ENCODE results near the gene RABGAP1L.

The RABGAP1L gene

GRCh38 chr1:174740249-174740968 lies 581.1 kb downstream of the RABGAP1L start:
- FAIRE-seq (no peak), DNase-seq (ENCODE audit: insufficient read length, low spot score) (no peak)

GRCh38 chr1:174742805-174743653 lies 583.7 kb downstream of the RABGAP1L start:
- FAIRE-seq = no peak

GRCh38 chr1:174743654-174744561 lies 584.6 kb downstream of the RABGAP1L start:
- DNase-seq (ENCODE audit: insufficient read length, low spot score) (peak; percentile 29), FAIRE-seq (no peak)

More at GRCh38 chr1:174742805-174743653, 583.7 kb downstream of the RABGAP1L start:
- no peak for DNase-seq (ENCODE audit: insufficient read length, low spot score)

GRCh38 chr1:174744886-174745285 lies 585.6 kb downstream of the RABGAP1L start:
- no peak for FAIRE-seq
- DNase-seq (ENCODE audit: insufficient read length, low spot score) = no peak

GRCh38 chr1:174746024-174746808 lies 586.9 kb downstream of the RABGAP1L start:
- FAIRE-seq (no peak), DNase-seq (ENCODE audit: insufficient read length, low spot score) (no peak)

GRCh38 chr1:174747613-174748012 lies 588.3 kb downstream of the RABGAP1L start:
- DNase-seq (ENCODE audit: insufficient read length, low spot score) (no peak), FAIRE-seq (no peak)

- no peak for DNase-seq (ENCODE audit: insufficient read length, low spot score)
- no peak for FAIRE-seq
Measured at GRCh38 chr1:174748586-174748985, 589.3 kb downstream of the RABGAP1L start.

- FAIRE-seq (no peak), DNase-seq (ENCODE audit: insufficient read length, low spot score) (no peak)
Measured at GRCh38 chr1:174753131-174753530, 593.8 kb downstream of the RABGAP1L start.

GRCh38 chr1:174761335-174761734 lies 602.0 kb downstream of the RABGAP1L start:
- DNase-seq (ENCODE audit: insufficient read length, low spot score) (no peak), FAIRE-seq (no peak)

- DNase-seq (ENCODE audit: insufficient read length, low spot score) (no peak), FAIRE-seq (no peak)
Measured at GRCh38 chr1:174761901-174762585, 602.7 kb downstream of the RABGAP1L start.

GRCh38 chr1:174764191-174764590 lies 604.9 kb downstream of the RABGAP1L start:
- no peak for FAIRE-seq
- no peak for DNase-seq (ENCODE audit: insufficient read length, low spot score)

- FAIRE-seq = no peak
Measured at GRCh38 chr1:174766727-174767126, 607.4 kb downstream of the RABGAP1L start.

GRCh38 chr1:174768516-174768915 lies 609.2 kb downstream of the RABGAP1L start:
- DNase-seq (ENCODE audit: insufficient read length, low spot score) = no peak
- no peak for FAIRE-seq

More at GRCh38 chr1:174766727-174767126, 607.4 kb downstream of the RABGAP1L start:
- no peak for DNase-seq (ENCODE audit: insufficient read length, low spot score)

GRCh38 chr1:174768949-174769348 lies 609.6 kb downstream of the RABGAP1L start:
- no peak for FAIRE-seq
- DNase-seq (ENCODE audit: insufficient read length, low spot score) = no peak

- FAIRE-seq (no peak), DNase-seq (ENCODE audit: insufficient read length, low spot score) (peak; percentile 20)
Measured at GRCh38 chr1:174769961-174770549, 610.7 kb downstream of the RABGAP1L start.

- DNase-seq (ENCODE audit: insufficient read length, low spot score) = no peak
Measured at GRCh38 chr1:174775621-174776020, 616.3 kb downstream of the RABGAP1L start.

GRCh38 chr1:174777262-174777661 lies 617.9 kb downstream of the RABGAP1L start:
- DNase-seq (ENCODE audit: insufficient read length, low spot score) (no peak), FAIRE-seq (no peak)

More at GRCh38 chr1:174775621-174776020, 616.3 kb downstream of the RABGAP1L start:
- no peak for FAIRE-seq

GRCh38 chr1:174785510-174785909 lies 626.2 kb downstream of the RABGAP1L start:
- DNase-seq (ENCODE audit: insufficient read length, low spot score) (no peak), FAIRE-seq (no peak)

- no peak for FAIRE-seq
Measured at GRCh38 chr1:174786358-174786757, 627.0 kb downstream of the RABGAP1L start.

More at GRCh38 chr1:174786358-174786757, 627.0 kb downstream of the RABGAP1L start:
- DNase-seq (ENCODE audit: insufficient read length, low spot score) = no peak

All from HTR-8/SVneo (cell line).